Gastroesophageal sphincter (tissue), 3 donors: ENCODE data around the gene MSX1.

Experiments used
- EP300 ChIP-seq: sonication (generic); formaldehyde crosslinking; IDR thresholded peaks from one replicate; pipeline ENCODE4 v1.6.1; 2017; ENCODE audit warnings: antibody characterized with exemption, mild to moderate bottlenecking
- POLR2A ChIP-seq, 2 donors: fragments of 450-650 bp; IDR thresholded peaks; one replicate each; pipeline ENCODE4 v1.6.1; 2017; ENCODE audit warnings: antibody characterized with exemption in 2 of 2, mild to moderate bottlenecking in 2 of 2, moderate library complexity in 1 of 2
- TF ChIP-seq, protein P1 (sequence below), 4 experiments: fragments of 200-600 bp in 2 of 4; fragments of 450-650 bp in 2 of 4; sonication (generic) in 1 of 4; IDR thresholded peaks; one replicate each; pipeline ENCODE4 v1.5.1; 2017 to 2019; ENCODE audit warnings: antibody characterized with exemption in 4 of 4, mild to moderate bottlenecking in 2 of 4, moderate library complexity in 2 of 4

DNA sequence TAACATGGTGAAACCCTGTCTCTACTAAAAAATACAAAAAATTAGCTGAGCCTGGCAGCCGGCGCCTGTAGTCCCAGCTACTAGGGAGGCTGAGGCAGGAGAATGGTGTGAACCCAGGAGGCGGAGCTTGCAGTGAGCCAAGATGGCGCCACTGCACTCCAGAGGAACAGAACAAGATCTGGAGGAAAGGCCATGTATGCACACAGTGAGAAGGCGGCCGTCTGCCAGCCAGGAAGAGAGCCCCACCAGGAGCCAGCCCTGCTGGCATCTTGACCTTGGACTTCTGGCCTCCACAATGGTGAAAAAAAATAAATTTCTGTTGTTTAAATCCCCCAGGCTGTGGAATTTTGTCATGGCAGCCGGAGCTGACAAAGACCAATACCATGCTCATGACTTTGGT is 28.2 kb upstream of the MSX1 start:
- TF ChIP-seq, protein P1, sequence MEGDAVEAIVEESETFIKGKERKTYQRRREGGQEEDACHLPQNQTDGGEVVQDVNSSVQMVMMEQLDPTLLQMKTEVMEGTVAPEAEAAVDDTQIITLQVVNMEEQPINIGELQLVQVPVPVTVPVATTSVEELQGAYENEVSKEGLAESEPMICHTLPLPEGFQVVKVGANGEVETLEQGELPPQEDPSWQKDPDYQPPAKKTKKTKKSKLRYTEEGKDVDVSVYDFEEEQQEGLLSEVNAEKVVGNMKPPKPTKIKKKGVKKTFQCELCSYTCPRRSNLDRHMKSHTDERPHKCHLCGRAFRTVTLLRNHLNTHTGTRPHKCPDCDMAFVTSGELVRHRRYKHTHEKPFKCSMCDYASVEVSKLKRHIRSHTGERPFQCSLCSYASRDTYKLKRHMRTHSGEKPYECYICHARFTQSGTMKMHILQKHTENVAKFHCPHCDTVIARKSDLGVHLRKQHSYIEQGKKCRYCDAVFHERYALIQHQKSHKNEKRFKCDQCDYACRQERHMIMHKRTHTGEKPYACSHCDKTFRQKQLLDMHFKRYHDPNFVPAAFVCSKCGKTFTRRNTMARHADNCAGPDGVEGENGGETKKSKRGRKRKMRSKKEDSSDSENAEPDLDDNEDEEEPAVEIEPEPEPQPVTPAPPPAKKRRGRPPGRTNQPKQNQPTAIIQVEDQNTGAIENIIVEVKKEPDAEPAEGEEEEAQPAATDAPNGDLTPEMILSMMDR (IDR thresholded peaks at IDR 0.05), result no peak
- TF ChIP-seq POLR2A (IDR thresholded peaks at IDR 0.05), result no peak
- no peak for TF ChIP-seq EP300
